Measurements from ENCODE around the gene PDE6B. TPM values are rescaled to one million over a fixed set of nuclear protein-coding genes. Genes with fewer than 3 reads are reported as not detected.

The PDE6B gene
- total RNA-seq, 1 experiment from 2014 or later: 10.8 TPM

GRCh38 chr4:629636-629914, 4.2 kb downstream of the PDE6B start:
- H3K18ac ChIP-seq (ENCODE audit: insufficient read length, low read depth, low read length): no peak overlapping the region
- H3K56ac ChIP-seq (ENCODE audit: insufficient read length, low read depth, low read length): no peak overlapping the region
- no peak overlapping the region for H3T11ph ChIP-seq (ENCODE audit: low read length)
- no peak overlapping the region for H2BK12ac ChIP-seq (ENCODE audit: insufficient read length, low read depth, low read length)
- Mint-ChIP-seq H3K9me3 (peaks cover 17 to 21% of the 10 kb centered on the region in 2 experiments), H3K27ac (0 out of 7 replicates have a peak overlapping the region, but pooled peaks of 1 of the 3 experiments have one; percentile 27), H3K4me1 (peaks cover 4 to 15% of the 10 kb centered on the region in 2 experiments), H3K36me3 (ENCODE audit: insufficient read depth in 1 of 3, low read depth in 3 of 3) (peaks cover 0 to 15% (median 13%) of the 10 kb centered on the region in 3 experiments; a peak in 5 of 7 replicates), H3K27me3 (ENCODE audit: low read depth) (peaks cover 16% of the 10 kb centered on the region), H3K4me3 (no peak overlapping the region)
- no peaks in the 10 kb centered on the region for H3K27me3 ChIP-seq (ENCODE audit: insufficient read depth, low read length)
- no peak for TF ChIP-seq CTCF (conservative IDR thresholded peaks at IDR 0.05)
- H3K79me1 ChIP-seq (ENCODE audit: insufficient read depth, low read depth, low read length, poor library complexity, severe bottlenecking): no peaks in the 10 kb centered on the region
- no peak overlapping the region for H2AFZ ChIP-seq (ENCODE audit: low read length)
- H3K79me2 ChIP-seq (ENCODE audit: insufficient read depth, low read length): no peaks in the 10 kb centered on the region
- no peak overlapping the region for H4K8ac ChIP-seq (replicated peaks; ENCODE audit: insufficient read length, low read depth, low read length)
- H3K4me1 ChIP-seq (ENCODE audit: insufficient read depth, low read length): no peaks in the 10 kb centered on the region
- no peak overlapping the region for H2BK120ac ChIP-seq (ENCODE audit: low read depth, low read length, poor library complexity, severe bottlenecking)
- H4K91ac ChIP-seq (ENCODE audit: insufficient read length, low read depth, low read length): no peak overlapping the region
- H3K27ac ChIP-seq (ENCODE audit: insufficient read length, low read depth, low read length): no peak overlapping the region
- H2BK5ac ChIP-seq (ENCODE audit: insufficient read length, low read length): no peak overlapping the region
- H3K9ac ChIP-seq (ENCODE audit: extremely low read depth, insufficient read length, low read length): no peak overlapping the region
- no peak overlapping the region for H2AK5ac ChIP-seq (ENCODE audit: insufficient read length, low read length)
- no peak overlapping the region for H3K4me2 ChIP-seq (ENCODE audit: insufficient read depth, insufficient read length, low read length)
- no CpG with 5 or more reads among the region's 9 CpGs for WGBS (ENCODE audit: extremely low coverage, insufficient read length, low lambda C conversion rate)
- H3K23me2 ChIP-seq (ENCODE audit: insufficient read length, low read depth, low read length, poor library complexity, severe bottlenecking): no peaks in the 10 kb centered on the region
- H3K4ac ChIP-seq (ENCODE audit: low read depth, low read length): no peak overlapping the region
- no peaks in the 10 kb centered on the region for H4K20me1 ChIP-seq (ENCODE audit: control insufficient read depth, insufficient read depth, insufficient read length)
- H2BK15ac ChIP-seq (ENCODE audit: low read depth, low read length): no peak overlapping the region
- DNase-seq: peak; percentile 21
- no peak overlapping the region for H4K5ac ChIP-seq (ENCODE audit: insufficient read length, low read depth, low read length)
- H3K23ac ChIP-seq (ENCODE audit: insufficient read length, low read depth, low read length): no peak overlapping the region
- no peak overlapping the region; the same call in 1 of the 2 replicates for H3K14ac ChIP-seq (ENCODE audit: insufficient read depth, low read length)
- no peak overlapping the region for H2BK20ac ChIP-seq (ENCODE audit: low read depth, low read length, poor library complexity, severe bottlenecking)
- H3K9me3 ChIP-seq (ENCODE audit: control insufficient read depth, low read depth, low read length): no peaks in the 10 kb centered on the region

Measured in H9 (cell line).